GM19324 (cell line): ENCODE measurements around the gene SULT1C2.
"Not testable (repeated sequence)": the region's sequence is repeated elsewhere in the genome, so short reads cannot be mapped to it uniquely, and the experiment has no call there.

Experiments used
- ATAC-seq: cut with Tn5 transposase; IDR thresholded peaks from one replicate; pipeline ENCODE4 v1.9.1; 2021; ENCODE audit warnings: mild to moderate bottlenecking, moderate library complexity; ENCODE audit not compliant: unreplicated experiment, low FRiP score

SULT1C2 gene

GRCh38 chr2:108348816-108349570 lies 60.3 kb downstream of the SULT1C2 start:
- ATAC-seq, result no peak

- no peak for ATAC-seq
Measured at GRCh38 chr2:108349571-108349928, 60.9 kb downstream of the SULT1C2 start.

- no peak for ATAC-seq
Measured at GRCh38 chr2:108351889-108352288, 63.2 kb downstream of the SULT1C2 start.

- ATAC-seq, result no peak
Measured at GRCh38 chr2:108354136-108354535, 65.4 kb downstream of the SULT1C2 start.

GRCh38 chr2:108355906-108356734 lies 67.4 kb downstream of the SULT1C2 start:
- ATAC-seq, result no peak

- ATAC-seq, result not testable (repeated sequence)
Measured at GRCh38 chr2:108359336-108359735, 70.6 kb downstream of the SULT1C2 start.
